HL-60/S4 (cell line): ENCODE data around the gene HSPA5.
"Not testable (repeated sequence)": the region's sequence is repeated elsewhere in the genome, so short reads cannot be mapped to it uniquely, and the experiment has no call there.

ENCODE experiments used
- in situ Hi-C: fragments of 300-500 bp; cut with MboI; formaldehyde crosslinking; loops from 2 replicates; pipeline ENCODE4 v1.14.3; 2022; ENCODE audit warnings: low sequenced_read_pairs

The HSPA5 gene

DNA sequence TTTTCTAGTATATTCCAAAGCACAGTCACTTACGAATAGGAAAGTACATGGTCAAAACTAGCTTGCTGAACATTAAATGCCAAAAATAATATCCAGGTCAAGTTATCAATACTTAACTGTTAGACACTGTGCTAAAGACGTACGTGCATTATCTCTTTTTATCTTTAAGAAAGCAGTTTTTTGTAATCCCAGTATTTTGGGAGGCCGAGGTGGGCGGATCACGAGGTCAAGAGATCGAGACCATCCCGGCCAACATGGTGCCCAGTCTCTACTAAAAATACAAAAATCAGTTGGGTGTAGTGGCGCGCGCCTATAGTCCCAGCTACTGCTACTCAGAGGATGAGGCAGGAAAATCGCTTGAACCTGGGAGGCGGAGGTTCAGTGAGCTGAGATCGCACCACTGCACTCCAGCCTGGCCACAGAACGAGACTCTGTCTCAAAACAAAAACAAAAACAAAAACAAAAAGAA lies 2.7 kb upstream of the HSPA5 start:
- in situ Hi-C loops: no loop called here

DNA sequence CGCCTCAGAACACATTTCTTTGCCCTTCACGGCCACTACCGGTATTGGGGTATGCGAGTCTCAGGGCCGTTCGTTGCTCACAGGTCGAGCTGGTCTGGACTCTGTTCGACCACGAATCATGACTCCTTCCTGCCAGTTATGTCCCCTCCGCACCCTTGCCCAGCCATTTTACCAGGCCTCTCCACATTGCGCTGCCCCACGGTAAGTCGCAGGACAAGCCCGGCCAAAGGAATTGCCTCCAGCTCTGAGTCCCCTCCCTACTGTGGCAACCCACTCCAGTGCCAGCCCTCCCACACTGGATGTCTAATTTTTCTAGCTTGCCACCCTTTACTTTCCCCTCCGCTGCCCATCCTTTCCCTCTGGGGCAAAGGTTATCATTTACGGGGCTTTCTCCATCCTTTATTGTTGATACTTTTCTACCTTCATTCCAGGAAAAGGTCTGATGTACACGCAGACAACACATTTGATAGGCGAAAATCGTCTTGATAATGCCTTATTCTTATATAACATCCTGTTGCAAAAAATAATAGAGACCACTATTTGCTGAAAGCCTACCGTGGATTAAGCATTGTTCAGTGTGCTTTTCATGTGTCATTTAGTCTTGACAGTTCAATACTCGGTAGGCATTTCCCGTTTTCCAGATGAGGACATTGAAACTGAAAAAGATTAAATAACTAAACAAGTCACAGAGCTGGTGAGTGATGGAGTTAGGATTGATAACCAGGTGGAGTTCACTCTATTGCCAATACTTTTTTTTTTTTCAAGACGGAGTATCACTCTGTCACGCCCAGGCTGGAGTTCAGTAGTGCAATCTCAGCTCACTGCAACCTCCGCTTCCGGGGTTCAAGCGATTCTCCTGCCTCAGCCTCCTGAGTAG lies 958 bp upstream of the HSPA5 start:
- in situ Hi-C loops: no loop called here

DNA sequence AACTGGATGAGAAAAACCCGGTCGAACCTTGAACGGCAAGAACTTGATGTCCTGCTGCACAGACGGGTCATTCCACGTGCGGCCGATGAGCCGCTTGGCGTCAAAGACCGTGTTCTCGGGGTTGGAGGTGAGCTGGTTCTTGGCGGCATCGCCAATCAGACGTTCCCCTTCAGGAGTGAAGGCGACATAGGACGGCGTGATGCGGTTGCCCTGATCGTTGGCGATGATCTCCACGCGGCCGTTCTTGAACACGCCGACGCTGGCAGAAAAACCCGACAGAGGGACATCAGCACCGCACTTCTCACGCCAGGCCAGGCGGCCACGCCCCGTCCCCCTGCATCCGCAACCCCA lies 519 bp downstream of the HSPA5 start:
- in situ Hi-C loops: no loop called here

DNA sequence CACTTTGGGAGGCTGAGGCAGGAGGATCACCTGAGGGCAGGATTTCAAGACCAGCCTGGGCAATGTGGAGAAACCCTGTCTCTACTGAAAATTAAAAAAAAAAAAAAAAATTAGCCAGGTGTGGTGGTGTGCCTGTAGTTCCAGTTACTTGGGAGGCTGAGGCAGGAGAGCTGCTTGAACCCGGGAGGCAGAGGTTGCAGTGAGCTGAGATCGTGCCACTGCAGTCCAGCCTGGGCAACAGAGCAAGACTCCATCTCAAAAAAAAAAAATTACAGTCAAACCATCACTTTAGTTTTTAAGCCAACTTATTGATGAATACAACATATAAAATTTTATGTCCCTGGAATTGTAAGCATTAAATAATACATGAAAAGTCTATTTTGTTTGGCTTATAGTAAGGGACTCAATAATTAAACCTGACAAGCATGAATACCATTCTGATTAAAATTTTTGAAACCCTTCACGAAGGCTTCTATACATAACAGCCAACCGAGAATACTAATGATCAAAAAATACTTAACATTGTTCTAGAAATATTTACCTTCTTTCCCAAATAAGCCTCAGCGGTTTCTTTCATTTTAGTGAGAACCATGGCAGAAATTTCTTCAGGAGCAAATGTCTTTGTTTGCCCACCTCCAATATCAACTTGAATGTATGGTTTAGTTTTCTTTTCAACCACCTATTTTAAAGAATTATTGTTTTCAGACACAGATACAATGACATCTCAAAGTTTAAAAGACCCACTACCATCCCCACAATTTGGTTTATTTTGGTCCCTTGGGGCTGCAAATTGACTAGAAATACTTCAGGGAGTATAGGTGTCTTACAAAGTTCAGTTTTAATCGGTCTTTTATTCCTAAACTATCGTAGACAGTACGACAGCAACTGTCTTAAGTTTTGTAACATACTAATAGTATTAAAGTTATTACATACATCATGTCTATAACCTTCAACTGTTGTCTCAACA lies 1.2 kb downstream of the HSPA5 start:
- in situ Hi-C loops: no loop called here

DNA sequence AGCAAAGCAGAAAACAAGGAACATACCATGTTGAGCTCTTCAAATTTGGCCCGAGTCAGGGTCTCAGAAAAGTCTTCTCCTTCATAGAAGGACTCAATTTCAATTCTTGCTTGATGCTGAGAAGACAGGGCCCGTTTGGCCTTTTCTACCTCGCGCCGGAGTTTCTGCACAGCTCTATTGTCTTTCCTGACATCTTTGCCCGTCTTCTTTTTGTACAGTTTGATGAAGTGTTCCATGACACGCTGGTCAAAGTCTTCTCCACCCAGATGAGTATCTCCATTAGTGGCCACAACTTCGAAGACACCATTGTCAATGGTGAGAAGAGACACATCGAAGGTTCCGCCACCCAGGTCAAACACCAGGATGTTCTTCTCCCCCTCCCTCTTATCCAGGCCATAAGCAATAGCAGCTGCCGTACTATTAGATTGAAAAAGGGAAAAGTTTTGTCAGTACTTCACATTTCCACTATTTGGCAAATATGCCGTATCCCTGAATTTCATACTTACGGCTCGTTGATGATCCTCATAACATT lies 2.2 kb downstream of the HSPA5 start:
- in situ Hi-C loops: no loop called here

DNA sequence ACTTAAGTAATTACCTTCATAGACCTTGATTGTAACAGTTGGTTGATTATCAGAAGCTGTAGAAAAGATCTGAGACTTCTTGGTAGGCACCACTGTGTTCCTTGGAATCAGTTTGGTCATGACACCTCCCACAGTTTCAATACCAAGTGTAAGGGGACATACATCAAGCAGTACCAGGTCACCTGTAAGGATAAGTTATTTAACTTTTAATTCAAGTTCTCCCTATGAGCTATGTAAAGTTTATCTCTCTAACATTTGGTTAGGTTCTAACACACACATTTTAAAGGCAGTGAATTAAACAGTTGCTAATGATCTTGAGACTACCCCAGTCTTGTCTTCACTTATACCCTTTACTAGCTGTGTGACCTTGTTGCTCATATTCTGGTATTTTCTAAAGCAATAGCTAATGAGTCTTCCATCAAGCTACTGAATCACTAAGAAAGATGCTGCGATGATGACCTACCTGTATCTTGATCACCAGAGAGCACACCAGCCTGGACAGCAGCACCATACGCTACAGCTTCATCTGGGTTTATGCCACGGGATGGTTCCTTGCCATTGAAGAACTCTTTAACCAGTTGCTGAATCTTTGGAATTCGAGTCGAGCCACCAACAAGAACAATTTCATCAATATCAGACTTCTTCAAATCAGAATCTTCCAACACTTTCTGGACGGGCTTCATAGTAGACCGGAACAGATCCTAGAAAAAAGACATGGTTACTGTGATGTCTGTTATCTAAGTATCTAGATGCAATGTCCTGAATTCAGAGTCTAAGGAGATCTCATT lies 2.8 kb downstream of the HSPA5 start:
- in situ Hi-C loops: no loop called here

DNA sequence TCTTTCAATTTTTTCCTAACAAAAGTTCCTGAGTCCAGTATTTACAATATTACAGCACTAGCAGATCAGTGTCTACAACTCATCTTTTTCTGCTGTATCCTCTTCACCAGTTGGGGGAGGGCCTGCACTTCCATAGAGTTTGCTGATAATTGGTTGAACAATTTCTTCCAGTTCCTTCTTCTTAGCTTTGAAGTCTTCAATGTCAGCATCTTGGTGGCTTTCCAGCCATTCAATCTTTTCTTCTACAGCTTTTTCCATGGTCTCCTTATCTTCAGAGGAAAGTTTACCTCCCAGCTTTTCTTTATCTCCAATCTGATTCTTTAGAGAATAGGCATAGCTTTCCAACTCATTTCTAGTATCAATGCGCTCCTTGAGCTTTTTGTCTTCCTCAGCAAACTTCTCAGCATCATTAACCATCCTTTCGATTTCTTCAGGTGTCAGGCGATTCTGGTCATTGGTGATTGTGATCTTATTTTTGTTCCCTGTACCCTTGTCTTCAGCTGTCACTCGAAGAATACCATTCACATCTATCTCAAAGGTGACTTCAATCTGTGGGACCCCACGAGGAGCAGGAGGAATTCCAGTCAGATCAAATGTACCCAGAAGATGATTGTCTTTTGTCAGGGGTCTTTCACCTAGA lies 4.5 kb downstream of the HSPA5 start:
- in situ Hi-C loops: not testable (repeated sequence)

DNA sequence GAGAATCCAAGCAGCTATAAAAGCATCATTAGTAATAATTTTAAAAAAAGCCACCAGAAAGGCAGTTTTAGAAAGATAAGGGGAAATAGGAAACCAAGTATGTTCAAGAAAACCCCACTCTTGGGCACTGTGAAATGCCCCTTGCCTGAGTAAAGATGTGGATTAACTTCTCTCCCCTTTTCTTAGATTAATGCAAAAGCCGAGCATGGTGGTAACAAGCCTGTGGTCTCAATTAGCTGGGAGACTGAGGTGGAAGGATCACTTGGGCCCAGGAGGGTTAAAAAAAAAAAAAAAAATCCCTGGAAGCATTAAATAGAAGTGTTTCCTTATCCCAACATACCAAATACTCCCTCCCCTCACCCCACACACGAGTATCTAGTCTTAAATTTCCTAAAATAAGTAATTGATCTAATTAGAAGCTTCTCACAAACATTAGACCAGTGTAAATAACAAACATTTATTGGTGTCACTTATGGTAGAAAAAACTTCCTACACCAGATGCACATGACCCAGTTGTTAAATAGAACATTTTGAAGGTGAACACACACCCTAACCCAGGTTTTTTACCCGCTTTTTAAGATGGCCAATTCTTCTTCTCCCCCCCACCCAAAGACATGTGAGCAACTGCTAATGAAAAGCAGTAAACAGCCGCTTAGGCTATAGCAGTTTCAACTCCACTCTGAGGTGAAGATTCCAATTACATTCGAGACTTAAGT lies 5.2 kb downstream of the HSPA5 start:
- in situ Hi-C loops: no loop called here

DNA sequence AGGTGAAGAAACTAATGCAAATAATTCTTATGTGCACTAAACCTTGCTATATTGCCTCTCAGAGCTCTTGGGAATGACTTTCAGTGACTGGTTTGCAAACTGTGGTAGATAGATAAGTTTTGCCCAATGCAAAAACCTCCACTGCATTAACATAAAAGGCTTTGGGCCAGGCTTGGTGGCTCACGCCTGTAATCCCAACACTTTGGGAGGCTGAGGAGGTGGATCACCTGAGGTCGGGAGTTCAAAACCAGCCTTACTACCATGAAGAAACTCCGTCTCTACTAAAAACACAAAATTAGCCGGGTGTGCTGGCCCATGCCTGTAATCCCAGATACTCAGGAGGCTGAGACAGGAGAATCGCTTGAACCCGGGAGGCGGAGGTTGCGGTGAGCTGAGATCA lies 7.0 kb downstream of the HSPA5 start:
- in situ Hi-C loops: not testable (repeated sequence)

DNA sequence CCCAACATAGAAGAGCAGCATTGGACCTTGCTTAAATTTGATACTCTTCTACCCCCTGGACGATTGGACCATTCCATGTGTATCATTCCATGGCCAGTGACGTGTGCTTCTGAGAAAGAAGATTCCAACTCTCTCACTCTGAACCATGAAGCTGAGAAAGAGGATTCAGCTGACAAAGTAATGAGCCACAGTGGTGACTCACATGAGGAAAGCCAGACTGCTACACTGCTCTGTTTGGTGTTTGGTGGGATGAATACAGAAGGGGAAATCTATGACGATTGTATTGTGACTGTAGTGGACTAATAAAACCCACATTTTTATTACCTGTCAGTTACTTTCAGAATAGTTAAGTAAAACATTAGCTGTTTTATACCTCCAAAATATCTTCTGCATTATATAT lies 7.5 kb downstream of the HSPA5 start:
- in situ Hi-C loops: no loop called here

DNA sequence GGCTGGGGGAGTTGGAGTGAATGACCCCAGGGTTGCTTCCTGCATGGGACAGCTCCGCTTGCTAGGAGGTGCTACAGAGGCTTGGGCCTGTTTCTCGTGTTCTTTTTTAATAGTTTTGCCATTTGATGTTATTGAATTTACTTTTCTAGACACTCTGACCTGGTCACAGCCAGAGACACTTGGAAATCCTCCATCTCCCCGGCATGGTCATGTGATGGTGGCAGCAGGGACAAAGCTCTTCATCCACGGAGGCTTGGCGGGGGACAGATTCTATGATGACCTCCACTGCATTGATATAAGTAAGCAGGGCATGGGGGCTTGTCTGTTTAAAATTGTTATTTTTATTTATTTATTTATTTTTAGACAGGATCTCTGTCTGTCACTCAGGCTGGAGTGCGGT lies 13.4 kb downstream of the HSPA5 start:
- in situ Hi-C loops: no loop called here

DNA sequence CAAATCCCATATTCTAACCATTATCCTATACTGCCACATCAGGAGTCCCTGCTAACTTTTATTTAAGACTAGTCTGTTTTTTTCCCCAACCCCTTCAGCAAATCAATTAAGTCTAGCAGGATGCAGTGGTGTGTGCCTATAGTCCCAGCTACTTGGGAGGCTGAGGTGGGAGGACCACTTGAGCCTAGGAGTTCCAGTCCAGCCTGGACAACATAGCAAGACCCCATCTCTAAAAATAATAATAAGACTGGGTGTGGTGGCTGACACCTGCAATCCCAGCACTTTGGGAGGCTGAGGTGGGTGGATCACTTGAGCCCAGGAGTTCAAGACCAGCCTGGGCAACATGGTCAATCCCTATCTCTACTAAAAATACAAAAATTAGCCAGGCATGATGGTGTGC lies 16.3 kb downstream of the HSPA5 start:
- in situ Hi-C loops: not testable (repeated sequence)

DNA sequence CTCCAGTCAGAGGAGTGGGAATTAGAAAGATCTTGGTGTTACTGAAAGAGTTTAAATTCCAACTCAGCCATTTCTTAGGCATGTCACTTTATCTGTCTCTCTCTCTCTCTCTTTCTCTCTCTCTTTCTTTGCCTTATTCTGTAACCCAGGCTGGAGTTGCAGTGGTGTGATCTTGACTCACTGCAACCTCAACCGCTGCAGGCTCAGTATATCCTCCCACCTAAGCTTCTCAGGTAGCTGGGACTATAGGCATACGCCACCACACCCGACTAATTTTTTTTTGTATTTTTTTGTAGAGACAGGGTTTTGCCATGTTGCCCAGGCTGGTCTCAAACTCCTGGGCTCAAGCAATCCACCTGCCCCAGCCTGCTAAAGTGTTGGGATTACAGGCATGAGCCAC lies 22.5 kb downstream of the HSPA5 start:
- in situ Hi-C loops: loop anchor here (10.0 kb wide), 1 partner anchor 136 kb away; no protein-coding TSS in a partner anchor

DNA sequence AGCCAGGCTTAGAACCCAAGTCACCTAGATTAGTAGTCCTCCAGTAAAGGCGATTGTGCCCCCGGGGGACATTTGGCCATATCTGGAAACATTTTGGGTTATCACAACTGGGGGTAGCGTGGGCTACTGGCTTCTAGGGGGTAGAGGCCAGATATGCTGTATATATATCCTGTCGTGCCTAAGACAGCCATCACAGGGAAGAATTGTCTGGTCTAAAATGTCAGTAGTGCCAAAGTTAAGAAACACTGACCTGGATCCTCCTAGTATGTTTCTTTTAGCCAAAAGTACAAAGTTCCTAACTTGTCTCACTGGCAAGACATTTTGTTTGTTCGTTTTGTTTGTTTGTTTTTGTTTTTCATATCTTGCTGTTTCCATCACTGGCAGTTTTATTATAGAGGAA lies 27.0 kb downstream of the HSPA5 start:
- in situ Hi-C loops: loop anchor here (10.0 kb wide), 1 partner anchor 141 kb away; no protein-coding TSS in a partner anchor

DNA sequence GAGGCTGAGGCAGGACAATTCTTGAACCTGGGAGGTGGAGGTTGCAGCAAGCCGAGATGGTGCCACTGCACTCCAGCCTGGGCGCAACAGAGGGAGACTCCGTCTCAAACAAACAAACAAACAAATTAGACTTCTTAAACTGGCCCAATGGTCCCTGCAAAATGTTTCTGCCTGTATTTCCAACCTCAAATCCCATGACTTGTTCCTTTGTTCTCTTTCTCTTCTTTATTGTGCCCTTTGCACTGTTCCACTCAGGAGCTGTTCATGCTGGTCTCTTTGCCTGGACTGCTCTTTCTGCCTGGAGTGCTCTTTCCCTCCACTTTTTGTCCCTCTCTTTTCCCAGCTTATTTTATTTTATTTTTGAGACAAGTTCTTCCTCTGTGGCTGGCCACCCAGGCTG lies 36.7 kb downstream of the HSPA5 start:
- in situ Hi-C loops: no loop called here

DNA sequence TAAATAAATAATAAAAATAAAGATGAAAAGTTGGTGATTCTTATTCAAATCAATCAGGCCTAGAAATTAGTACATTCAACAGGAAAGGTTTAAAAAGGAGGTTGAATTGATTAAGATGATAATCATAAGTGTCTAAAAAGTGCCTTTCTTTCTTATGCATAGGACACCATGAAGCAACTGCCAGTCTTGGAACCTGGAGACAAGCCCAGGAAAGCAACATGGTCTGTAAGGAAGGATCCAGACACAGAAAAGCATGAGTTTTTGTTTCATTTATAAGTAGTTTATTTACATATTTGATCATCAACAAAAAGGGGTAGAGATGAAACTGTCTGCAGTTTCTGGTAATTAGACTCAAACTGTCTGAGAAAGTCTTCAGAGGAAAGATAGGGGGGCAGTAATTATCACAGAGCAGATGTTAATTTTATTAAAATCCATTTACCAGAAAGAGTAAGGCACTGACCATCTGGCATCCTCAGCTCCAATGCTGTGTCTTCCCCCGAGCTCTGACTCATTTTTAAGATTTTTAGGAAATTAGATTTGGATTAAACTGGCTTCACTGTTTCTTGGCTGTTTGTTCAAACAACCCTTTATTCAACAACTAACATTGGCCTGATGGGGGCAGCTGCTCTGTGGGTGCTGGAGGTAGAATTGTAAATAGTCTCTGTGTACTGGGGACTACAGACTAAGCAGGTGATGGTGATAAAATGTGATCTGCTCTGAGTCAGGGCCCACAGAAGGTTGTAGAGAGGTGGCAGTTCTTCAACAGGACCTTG lies 38.1 kb downstream of the HSPA5 start:
- in situ Hi-C loops: no loop called here

DNA sequence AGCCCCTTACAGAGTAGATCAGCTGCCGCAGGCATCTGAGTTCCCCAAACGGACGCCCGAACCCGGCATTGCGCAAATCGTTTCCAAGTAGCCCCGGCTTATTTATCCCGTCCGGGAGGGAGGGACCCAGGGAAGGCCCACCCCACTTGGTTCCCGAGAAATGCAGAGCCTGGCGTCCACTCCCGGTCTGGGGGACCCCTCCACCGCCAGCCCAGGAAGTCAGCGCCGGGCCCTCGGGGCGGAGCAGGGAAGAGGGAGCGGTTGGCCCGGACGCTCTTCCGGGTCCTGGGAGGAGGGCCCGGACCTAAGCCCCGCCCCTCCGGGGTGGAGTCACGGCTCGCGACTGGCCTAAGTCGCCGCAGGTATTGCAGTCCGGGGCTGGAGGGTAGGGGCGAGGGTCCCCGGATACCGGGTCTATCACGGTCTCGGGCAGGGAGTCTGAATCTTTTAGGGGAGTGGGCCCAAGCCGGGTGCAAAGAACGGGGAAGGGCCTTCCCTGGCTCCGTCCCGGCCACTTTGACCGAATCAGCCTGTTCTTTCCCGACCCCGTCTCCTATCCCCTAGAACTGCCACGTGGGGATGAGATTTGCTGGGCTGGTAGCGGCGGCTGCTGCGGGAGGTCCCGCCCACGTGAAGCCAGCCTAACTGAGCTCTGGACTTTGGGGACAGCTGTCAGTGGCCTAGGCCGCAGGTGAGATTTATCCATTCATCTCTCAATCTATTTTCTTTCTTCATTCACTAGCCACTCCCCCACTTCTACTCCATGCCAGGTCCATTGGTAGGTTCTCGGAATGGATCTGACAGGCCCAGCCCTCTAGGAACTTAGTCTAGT lies 40.7 kb downstream of the HSPA5 start, which contains the start of gene RABEPK:
Gene RABEPK, plus strand, starts transcription at position 327 of the 832 bp plus-strand sequence. CDS start 2,472 bp downstream, outside the sequence.
- in situ Hi-C loops: no loop called here

DNA sequence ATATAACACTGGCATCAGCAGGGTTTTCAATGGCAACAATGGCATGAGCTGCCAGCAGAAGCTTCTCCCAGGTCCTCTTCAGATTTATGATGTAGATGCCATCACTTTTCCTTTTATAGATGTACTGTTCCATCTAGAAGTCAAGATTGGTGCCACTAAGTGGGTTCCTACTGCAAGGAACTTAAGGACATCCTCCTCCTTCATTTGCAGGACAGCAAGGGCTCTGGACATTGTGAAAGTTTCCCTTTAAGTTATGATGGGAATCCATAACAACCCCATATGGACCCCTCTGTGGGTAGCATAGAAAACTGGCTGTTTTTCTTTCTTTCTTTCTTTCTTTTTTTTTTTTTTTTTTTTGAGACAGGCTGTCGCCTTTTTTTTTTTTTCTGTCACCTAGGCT lies 45.6 kb downstream of the HSPA5 start:
- in situ Hi-C loops: not testable (repeated sequence)
